HG02938 (cell line): ENCODE results near the gene USE1.

Source experiments
- ATAC-seq: cut with Tn5 transposase; IDR thresholded peaks from one replicate; pipeline ENCODE4 v1.9.1; 2021; ENCODE audit warnings: mild to moderate bottlenecking, moderate library complexity; ENCODE audit not compliant: unreplicated experiment

Gene USE1

DNA sequence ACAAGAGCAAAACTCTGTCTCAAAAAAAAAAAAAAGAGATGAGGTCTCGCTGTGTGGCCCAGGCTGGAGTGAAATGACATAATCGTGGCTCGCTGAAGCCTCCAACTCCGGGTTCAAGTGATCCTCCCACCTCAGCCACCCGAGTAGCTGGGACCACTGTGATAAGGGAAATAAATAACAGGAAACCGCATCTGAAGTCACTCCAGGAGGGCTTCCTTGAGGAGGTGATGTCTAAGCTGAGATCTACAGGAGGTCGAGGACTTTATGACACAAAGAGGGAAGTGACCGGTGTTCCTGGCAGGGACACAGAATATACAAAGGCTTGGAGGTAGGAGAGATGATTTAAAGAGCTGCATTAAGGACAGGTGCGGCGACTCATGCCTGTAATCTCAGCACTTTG is 39.5 kb downstream of the USE1 start:
- no peak for ATAC-seq

DNA sequence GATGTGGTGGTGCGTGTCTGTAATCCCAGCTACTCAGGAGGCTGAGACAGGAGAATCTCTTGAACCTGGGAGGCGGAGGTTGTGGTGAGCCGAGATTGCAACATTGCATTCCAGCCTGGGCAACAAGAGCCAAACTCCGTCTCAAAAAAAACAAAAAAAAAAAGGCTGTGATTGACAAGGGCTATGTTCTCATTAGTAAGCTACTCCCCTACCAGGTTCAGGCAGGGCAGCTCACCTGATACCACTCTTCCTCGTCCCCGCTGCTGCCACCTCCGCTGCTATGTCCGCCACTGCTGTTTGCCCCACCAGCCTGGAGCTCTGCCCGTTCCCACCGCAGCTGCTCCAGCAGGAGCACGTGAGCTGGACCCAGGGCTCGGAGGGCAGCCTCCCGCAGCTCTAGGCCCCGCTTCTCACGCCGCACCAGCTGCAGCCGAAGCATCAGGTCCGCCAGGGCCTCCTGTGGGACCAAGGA is 40.0 kb downstream of the USE1 start:
- ATAC-seq, result no peak

DNA sequence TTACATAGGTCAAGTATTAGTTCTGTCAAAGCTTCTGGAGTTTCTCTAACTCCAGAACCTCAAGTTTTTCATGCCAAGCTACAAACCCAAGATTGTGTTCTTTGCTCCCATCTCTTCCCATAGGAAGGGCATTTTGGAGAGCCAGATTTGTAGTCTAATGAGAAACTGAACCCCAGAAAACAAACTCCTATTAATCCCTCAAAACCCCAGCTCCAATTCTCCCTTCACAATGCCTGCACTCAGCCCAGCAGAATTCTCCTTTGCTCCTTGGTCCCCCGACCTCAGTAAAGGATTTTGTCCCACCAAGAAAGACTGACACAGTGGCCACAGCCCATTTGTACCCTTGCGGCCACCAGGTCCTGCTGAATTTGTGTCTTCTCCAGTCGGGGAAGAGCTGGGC is 41.0 kb downstream of the USE1 start:
- no peak for ATAC-seq

DNA sequence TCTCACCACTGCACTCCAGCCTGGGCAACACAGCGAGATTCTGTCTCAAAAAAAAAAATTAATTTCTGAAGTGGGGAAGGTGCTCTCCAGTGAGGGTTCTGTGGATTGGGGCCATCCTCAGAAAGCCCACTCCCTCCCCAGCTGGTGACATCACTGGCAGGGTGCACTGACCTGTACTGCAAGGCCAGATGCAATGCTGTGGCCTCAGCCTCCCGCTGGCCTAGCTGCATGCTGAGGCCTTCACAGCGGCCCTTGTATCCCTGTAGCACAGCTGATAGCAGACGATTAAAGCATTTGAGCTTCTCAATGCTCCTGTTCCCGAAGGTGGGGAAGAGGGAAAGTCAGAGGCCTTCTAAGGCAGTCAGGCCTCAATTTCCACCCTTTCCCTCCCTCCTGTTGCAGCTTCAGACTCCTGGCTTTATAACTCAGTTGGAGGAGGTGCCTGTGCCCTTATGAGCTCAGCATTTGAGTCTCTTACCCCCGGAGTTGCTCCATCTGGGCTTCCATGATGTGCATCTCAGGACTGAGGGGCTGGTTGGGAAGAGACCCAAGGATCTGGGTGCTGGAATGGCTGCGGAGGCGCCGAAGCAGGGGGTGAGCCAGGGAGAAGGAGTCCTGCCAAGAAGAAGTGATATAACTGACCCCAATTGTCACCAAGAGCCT is 44.1 kb downstream of the USE1 start:
- ATAC-seq, result no peak

DNA sequence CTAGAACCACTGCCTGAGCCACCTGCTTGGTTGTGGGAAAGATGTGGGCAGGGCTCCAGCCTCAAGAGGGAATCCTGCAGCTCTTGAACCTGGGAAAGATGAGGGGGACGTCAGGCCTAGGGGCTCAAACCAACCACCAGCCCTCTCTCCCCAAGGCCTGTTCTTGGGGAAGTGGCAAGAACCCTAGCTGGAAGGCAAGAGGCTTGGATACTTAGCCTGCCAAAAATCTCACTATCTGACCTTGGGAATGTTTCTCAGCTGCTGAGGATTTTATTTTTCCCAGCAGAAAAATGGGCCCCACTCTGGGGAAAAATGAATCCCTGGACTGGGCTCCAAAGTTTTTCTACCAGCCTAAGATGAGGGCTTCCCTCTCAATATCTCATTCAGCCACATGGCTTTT is 44.8 kb downstream of the USE1 start:
- no peak for ATAC-seq

DNA sequence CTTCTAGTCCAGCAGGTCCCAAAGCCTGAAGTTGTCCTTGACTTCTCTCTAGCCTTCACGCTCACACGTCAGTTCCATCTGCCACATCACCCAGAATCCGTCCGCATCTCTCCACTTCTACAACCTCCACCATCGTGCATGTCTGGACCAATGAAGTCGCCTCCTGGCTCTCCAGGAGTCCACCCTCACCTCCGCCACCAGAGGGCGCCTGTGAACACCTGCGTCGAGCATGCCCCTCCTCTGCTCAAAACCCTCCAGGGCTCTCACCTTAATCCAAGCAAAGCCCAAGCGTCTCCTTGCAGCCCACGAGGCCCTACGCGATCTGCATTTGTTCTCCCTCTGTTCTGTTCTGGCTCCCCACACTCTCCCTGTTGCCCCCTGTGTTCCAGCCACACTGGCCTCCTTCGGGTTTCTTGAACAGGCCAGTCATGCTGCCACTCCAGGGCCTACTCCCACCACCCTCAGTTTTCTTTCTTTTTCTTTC is 45.7 kb downstream of the USE1 start:
- ATAC-seq, result peak; percentile 75

DNA sequence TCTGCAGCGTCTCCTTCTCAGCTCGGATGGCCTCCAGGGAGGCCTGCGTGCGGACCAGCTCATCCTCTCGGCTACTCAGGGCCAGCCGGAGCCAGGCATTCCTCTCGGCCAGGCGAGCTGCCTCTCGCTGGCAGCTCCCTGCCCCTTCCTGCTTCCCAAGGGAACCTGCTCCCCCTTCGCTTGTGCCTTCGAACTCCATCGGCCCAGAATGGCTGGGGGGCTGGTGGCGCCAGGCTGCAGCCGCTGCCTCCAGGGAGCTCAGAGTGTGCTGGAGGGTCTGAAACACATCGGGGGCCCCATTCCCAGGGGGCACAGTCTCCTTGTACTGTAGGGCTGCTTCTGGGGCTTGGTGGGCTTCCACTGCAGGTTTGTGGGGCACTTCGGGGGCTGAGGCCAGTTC is 47.4 kb downstream of the USE1 start:
- no peak for ATAC-seq

DNA sequence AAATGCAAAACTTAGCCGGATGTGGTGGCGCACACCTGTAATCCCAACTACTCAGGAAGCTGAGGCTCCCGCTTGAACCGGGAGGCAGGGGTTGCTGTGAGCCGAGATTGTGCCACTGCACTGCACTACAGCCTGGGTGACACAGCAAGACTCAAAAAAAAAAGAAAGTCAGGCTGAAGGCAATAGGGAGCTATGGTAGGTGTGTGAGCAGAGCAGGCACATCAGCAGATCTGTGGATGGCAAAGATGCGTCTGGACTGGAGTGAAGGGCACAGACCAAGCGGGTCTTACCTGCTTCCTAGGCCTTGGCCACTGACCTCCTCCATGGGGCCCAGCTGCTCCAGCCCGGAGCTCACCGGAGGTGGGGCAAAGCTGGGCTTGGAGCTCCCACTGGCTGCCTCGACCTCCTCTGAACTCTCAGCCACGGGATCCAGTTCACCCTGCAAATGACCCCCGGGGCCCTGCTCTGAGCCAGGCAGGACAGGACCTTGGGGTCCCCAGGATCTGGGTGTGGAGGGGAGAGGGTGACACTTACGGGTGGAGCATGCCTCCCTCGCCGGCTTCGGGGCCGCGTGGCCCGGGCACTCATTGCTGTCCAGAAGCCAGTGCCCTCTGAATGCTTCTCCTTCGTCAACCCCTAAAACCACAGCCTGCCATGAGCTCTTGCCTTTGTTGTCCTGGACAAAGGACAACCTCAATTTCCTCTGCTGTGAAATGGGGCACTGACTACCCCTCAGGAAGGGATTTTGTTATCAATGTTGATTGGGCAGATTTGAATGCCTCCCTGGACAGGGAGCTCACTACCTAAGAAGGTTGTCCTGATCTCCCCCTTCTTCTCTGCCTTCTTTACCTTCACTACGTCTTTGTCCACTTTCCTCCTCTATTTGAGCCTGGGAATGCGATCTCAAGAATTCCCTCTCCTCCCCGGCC is 48.8 kb downstream of the USE1 start:
- ATAC-seq, result no peak

DNA sequence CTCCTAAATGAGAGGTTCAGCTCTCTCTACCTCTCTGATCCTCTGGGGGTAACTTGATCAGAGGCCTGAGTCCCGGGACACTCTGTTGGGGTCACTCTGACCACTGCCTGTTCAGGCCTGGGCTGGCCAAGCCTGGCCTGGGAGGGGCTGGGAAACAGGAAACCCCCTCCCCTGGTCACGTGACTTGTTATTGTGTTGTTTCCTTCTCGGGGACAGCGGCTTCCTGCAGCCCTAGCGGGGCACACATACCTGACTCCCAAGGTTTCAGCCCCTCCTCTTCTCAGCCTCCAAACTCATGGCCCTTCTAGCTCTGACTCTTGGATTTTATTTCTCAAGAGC is 49.5 kb downstream of the USE1 start, which contains the start of gene USHBP1:
USHBP1 (minus strand) TSS at position 105 of the 339 bp plus-strand sequence. CDS start 446 bp downstream, outside the sequence.
- no peak for ATAC-seq

DNA sequence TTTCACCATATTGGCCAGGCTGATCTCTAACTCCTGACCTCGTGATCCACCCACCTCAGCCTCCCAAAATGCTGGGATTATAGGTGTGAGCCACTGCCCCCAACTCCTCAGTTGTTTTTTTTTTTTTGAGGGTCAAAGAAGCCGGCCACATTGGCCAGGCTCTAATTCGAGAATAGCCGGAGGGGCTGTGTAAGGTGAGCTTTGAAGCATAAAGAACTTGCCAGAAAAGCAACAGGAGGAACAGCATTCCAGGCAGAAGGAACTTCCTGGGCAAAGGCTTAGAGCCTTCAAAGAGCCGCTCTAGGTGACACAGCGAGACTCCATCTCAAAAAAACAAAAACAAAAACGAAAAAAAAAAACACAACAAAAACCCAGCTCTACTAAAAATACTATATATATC is 50.9 kb downstream of the USE1 start:
- ATAC-seq, result no peak

DNA sequence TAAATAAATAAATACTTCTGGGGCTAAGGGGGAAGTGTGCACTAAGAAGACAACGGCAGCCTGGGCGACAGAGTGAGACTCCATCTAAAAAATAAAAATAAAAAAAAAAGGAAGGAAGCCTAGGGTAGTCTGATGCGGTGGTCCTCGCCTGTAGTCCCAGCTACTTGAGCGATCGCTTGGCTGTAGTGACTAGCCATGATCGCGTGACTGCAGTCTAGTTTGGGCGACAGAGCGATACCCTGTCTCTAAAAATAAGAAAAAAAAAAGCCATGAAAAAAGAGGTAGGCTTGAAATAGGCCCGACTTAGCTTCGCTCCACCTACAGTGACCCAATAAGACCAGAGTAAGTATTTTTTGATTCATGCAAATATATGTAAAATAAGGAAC is 51.4 kb downstream of the USE1 start:
- ATAC-seq, result peak; percentile 16

DNA sequence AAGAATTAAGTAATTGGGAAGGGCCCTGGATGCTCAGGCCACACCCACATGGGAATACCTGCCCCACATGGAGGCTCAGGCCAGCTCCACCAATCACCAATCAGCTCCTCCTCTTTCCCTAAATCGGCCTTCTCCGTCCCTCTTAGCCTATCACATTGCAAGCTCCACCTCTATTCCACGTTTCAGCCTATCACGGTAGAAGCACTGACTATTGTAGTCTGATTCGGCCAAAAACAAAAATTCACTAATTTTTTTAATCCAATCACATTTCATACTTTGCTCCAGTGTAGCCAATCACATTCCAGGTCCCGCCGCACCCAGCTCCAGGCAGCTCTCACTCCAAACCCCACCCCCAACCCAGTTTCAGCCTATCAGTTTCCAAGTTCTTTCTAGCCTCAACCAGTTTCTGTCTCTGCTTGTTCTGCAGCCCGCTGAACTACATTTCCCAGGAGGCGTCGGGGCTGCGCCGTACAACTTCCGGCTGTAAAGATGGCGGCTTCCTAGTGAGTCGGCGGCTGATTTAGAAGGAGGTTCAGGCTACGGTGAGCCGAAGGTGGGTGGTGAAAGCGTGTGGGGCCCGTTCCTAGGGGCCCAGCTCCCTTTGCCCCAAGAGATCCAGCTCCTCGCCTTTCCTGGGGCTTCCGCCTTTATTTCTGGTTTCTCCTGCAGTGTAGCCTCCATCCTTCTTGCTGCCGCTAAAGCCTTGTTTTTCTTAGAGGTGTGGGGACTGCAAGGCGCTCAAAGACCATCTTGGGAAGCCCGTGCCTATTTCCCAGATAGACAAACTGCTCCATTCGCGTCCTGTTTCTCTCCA is 52.0 kb downstream of the USE1 start, which contains the start of gene BABAM1:
BABAM1 (plus strand) TSS at position 469 of the 814 bp plus-strand sequence. CDS start 1,364 bp downstream, outside the sequence.
- peak; percentile 89 for ATAC-seq

DNA sequence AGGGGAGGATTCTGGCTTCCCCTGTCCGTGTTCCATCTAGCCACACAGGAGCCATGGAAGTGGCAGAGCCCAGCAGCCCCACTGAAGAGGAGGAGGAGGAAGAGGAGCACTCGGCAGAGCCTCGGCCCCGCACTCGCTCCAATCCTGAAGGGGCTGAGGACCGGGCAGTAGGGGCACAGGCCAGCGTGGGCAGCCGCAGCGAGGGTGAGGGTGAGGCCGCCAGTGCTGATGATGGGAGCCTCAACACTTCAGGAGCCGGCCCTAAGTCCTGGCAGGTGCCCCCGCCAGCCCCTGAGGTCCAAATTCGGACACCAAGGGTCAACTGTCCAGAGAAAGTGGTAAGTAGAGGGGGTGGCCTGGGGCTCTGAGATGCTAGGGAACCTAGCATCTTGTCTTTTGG is 53.6 kb downstream of the USE1 start:
- no peak for ATAC-seq
